Measurements from ENCODE around the gene PHACTR3. TPM values are rescaled to one million over a fixed set of nuclear protein-coding genes. Genes with fewer than 3 reads are reported as not detected.

PHACTR3 gene
- total RNA-seq, 4 donors from 2014 or later: 2.4 to 12.8 (median 9.7) TPM

- no peaks in the 10 kb centered on the region for H3K27me3 ChIP-seq
- H3K4me1 ChIP-seq: no peaks in the 10 kb centered on the region
- no peak for DNase-seq (ENCODE audit: low spot score in 2 of 2)
- 71% methylated on average over 4 of the region's 4 CpGs for WGBS
- H3K9me3 ChIP-seq: no peaks in the 10 kb centered on the region
- no peak overlapping the region for H3K27ac ChIP-seq
- no peak overlapping the region for H3K4me3 ChIP-seq
- TF ChIP-seq CTCF (IDR thresholded peaks at IDR 0.05) (no peak), POLR2A (IDR thresholded peaks at IDR 0.05) (no peak)
- no peaks in the 10 kb centered on the region for H3K36me3 ChIP-seq
Observed at GRCh38 chr20:59861401-59861800, 257.1 kb downstream of the PHACTR3 start.

DNA sequence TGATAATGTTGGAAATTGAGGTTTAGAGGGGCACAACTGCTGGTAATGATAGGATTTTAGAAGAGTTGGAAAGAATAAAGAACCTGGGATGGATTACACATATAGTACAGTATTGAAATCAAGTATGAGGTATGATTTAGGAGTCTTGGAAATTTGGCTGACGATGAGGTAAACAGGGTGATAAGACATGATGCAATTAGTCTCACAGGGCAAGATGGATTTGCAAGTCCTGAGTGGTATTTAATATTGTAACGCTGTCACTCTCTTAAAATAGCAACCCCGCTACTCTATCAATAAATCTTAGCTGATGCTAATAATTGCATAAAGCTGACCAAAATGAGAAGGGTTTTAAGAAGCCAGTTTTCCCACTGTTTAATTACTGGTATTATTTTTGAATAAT lies 258.7 kb downstream of the PHACTR3 start:
- Histone ChIP-seq H3K4me3 (no peak overlapping the region), H3K27ac (no peak overlapping the region), H3K4me1 (no peaks in the 10 kb centered on the region), H3K36me3 (no peaks in the 10 kb centered on the region), H3K9me3 (no peaks in the 10 kb centered on the region), H3K27me3 (no peaks in the 10 kb centered on the region)
- DNase-seq (ENCODE audit: low spot score in 2 of 2): no peak
- 90% methylated on average over 3 of the region's 3 CpGs for WGBS
- TF ChIP-seq POLR2A (IDR thresholded peaks at IDR 0.05) (no peak), POLR2AphosphoS5 (IDR thresholded peaks at IDR 0.05) (no peak), CTCF (IDR thresholded peaks at IDR 0.05) (no peak), EP300 (IDR thresholded peaks at IDR 0.05) (no peak)

- Histone ChIP-seq H3K27me3 (no peaks in the 10 kb centered on the region), H3K36me3 (no peaks in the 10 kb centered on the region), H3K4me3 (no peak overlapping the region), H3K9me3 (no peaks in the 10 kb centered on the region), H3K27ac (no peak overlapping the region), H3K4me1 (no peaks in the 10 kb centered on the region)
- TF ChIP-seq POLR2AphosphoS5 (IDR thresholded peaks at IDR 0.05): no peak
- TF ChIP-seq EP300 (IDR thresholded peaks at IDR 0.05): no peak
- TF ChIP-seq POLR2A (IDR thresholded peaks at IDR 0.05): no peak
- no peak for TF ChIP-seq CTCF (IDR thresholded peaks at IDR 0.05)
- WGBS: 96% methylated on average over 1 of the region's 1 CpG
- no peak for DNase-seq (ENCODE audit: low spot score in 2 of 2)
Observed at GRCh38 chr20:59864726-59865125, 260.4 kb downstream of the PHACTR3 start.

DNA sequence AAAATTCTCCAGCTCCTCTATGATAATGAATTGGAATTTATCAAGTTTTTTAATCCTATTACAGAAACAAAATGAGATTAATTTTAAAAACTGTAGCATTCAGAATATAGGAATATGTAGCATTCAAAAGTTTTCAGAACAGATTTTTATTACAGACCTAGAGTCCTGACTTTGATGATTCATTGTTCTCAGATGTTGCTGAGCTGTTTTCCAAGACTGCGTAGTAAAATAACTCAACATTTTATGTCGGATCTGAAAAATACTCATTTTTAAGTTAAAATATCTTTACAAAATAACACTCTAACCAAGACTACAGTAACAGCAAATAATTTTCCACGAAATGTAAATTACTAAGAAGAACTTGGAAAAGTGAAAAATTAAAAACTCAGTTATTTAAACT lies 262.0 kb downstream of the PHACTR3 start:
- 75% methylated on average over 3 of the region's 3 CpGs for WGBS
- TF ChIP-seq POLR2A (IDR thresholded peaks at IDR 0.05) (no peak), POLR2AphosphoS5 (IDR thresholded peaks at IDR 0.05) (no peak), CTCF (IDR thresholded peaks at IDR 0.05) (no peak), EP300 (IDR thresholded peaks at IDR 0.05) (no peak)

GRCh38 chr20:59871096-59871495 lies 266.8 kb downstream of the PHACTR3 start:
- Histone ChIP-seq H3K4me3 (no peak overlapping the region), H3K27ac (no peak overlapping the region), H3K36me3 (no peaks in the 10 kb centered on the region), H3K4me1 (no peaks in the 10 kb centered on the region), H3K27me3 (no peaks in the 10 kb centered on the region), H3K9me3 (no peaks in the 10 kb centered on the region)
- TF ChIP-seq CTCF (IDR thresholded peaks at IDR 0.05) (no peak), POLR2A (IDR thresholded peaks at IDR 0.05) (no peak)
- DNase-seq (ENCODE audit: low spot score in 2 of 2): no peak
- 92% methylated on average over 1 of the region's 1 CpG for WGBS

More for the DNA sequence above, 262.0 kb downstream of the PHACTR3 start:
- H3K9me3 ChIP-seq: no peaks in the 10 kb centered on the region
- no peak overlapping the region for H3K27ac ChIP-seq
- no peak overlapping the region for H3K4me3 ChIP-seq
- H3K4me1 ChIP-seq: no peaks in the 10 kb centered on the region
- no peak for DNase-seq (ENCODE audit: low spot score in 2 of 2)
- no peaks in the 10 kb centered on the region for H3K36me3 ChIP-seq
- H3K27me3 ChIP-seq: no peaks in the 10 kb centered on the region

All from suprapubic skin (tissue), 4 donors.